Nephron (organoid): ENCODE measurements around the gene RPRD2.
A peak's percentile ranks its signal among the peaks of the same experiment; 100 is the strongest.

Source experiments
- H3K27ac Mint-ChIP-seq, 3 experiments: 2 replicates each; pipeline ENCODE4 v1.8.0; 2020; ENCODE audit warnings: mixed read lengths in 3 of 3, mild to moderate bottlenecking in 2 of 3, moderate library complexity in 1 of 3
- H3K27me3 Mint-ChIP-seq: 2 replicates; pipeline ENCODE4 v1.8.0; 2021; ENCODE audit warnings: low read depth, mild to moderate bottlenecking, moderate library complexity, mixed read lengths
- H3K36me3 Mint-ChIP-seq: 2 replicates; pipeline ENCODE4 v1.8.0; 2020; ENCODE audit warnings: low read depth, mixed read lengths
- H3K4me1 Mint-ChIP-seq: 2 replicates; pipeline ENCODE4 v1.8.0; 2020; ENCODE audit warnings: mixed read lengths
- H3K4me3 Mint-ChIP-seq, 3 experiments: 2 replicates each; pipeline ENCODE4 v1.8.0; 2020; ENCODE audit warnings: mild to moderate bottlenecking in 3 of 3, mixed read lengths in 3 of 3, moderate library complexity in 2 of 3
- H3K9me3 Mint-ChIP-seq: 2 replicates; pipeline ENCODE4 v1.8.0; 2020; ENCODE audit warnings: mixed read lengths
- CTCF ChIP-seq, 3 experiments: fragments of 200-600 bp; sonication (generic); IDR thresholded peaks; one replicate each; pipeline ENCODE4 v1.5.0; 2021; ENCODE audit warnings: antibody characterized with exemption in 3 of 3; ENCODE audit not compliant: unreplicated experiment in 3 of 3

RPRD2 gene

GRCh38 chr1:150512846-150513245, 148.9 kb downstream of the RPRD2 start:
- TF ChIP-seq CTCF (IDR thresholded peaks at IDR 0.05; ENCODE audit: unreplicated experiment in 3 of 3), result no peak
- H3K4me3 Mint-ChIP-seq, result peak overlapping the region; percentile 4 to 34 (median 17)
- peaks cover 16% of the 10 kb centered on the region for H3K36me3 Mint-ChIP-seq
- H3K4me1 Mint-ChIP-seq, result peaks cover 48% of the 10 kb centered on the region
- H3K27me3 Mint-ChIP-seq, result peaks cover 4% of the 10 kb centered on the region
- no peaks in the 10 kb centered on the region for H3K9me3 Mint-ChIP-seq
- peak overlapping the region; percentile 82 to 91 (median 86) for H3K27ac Mint-ChIP-seq

- TF ChIP-seq CTCF (IDR thresholded peaks at IDR 0.05; ENCODE audit: unreplicated experiment in 3 of 3), result no peak
- peaks cover 16% of the 10 kb centered on the region for H3K36me3 Mint-ChIP-seq
- H3K4me3 Mint-ChIP-seq, result peak overlapping the region; percentile 60 to 89 (median 86)
- H3K27me3 Mint-ChIP-seq, result peaks cover 4% of the 10 kb centered on the region
- no peaks in the 10 kb centered on the region for H3K9me3 Mint-ChIP-seq
- H3K27ac Mint-ChIP-seq, result peak overlapping the region; percentile 82 to 91 (median 88)
- H3K4me1 Mint-ChIP-seq, result peaks cover 43% of the 10 kb centered on the region
Observed at GRCh38 chr1:150513351-150513791, 149.4 kb downstream of the RPRD2 start.

GRCh38 chr1:150514260-150514659, 150.3 kb downstream of the RPRD2 start:
- peaks cover 40% of the 10 kb centered on the region for H3K4me1 Mint-ChIP-seq
- peak overlapping the region; percentile 70 to 95 (median 84) for H3K27ac Mint-ChIP-seq
- peak overlapping the region; percentile 86 to 89 (median 88) for H3K4me3 Mint-ChIP-seq
- peaks cover 16% of the 10 kb centered on the region for H3K36me3 Mint-ChIP-seq
- TF ChIP-seq CTCF (IDR thresholded peaks at IDR 0.05; ENCODE audit: unreplicated experiment in 3 of 3), result no peak
- no peaks in the 10 kb centered on the region for H3K9me3 Mint-ChIP-seq
- H3K27me3 Mint-ChIP-seq, result peaks cover 4% of the 10 kb centered on the region

- no peak for TF ChIP-seq CTCF (IDR thresholded peaks at IDR 0.05; ENCODE audit: unreplicated experiment in 3 of 3)
- H3K4me1 Mint-ChIP-seq, result peaks cover 40% of the 10 kb centered on the region
- peak overlapping the region; percentile 86 to 89 (median 88) for H3K4me3 Mint-ChIP-seq
- no peaks in the 10 kb centered on the region for H3K9me3 Mint-ChIP-seq
- H3K27ac Mint-ChIP-seq, result peak overlapping the region; percentile 84 to 95 (median 90)
- peaks cover 4% of the 10 kb centered on the region for H3K27me3 Mint-ChIP-seq
- H3K36me3 Mint-ChIP-seq, result peaks cover 16% of the 10 kb centered on the region
Observed at GRCh38 chr1:150514913-150515327, 151.0 kb downstream of the RPRD2 start.

GRCh38 chr1:150515328-150516049, 151.5 kb downstream of the RPRD2 start, which contains the start of gene FALEC:
FALEC (plus strand) TSS chr1:150515752.
- Mint-ChIP-seq H3K36me3 (peaks cover 16% of the 10 kb centered on the region), H3K27ac (peak within 1 kb of the TSS; percentile 84 to 95 (median 90)), H3K4me1 (peaks cover 36% of the 10 kb centered on the region), H3K9me3 (no peaks in the 10 kb centered on the region), H3K27me3 (peaks cover 4% of the 10 kb centered on the region), H3K4me3 (peak within 1 kb of the TSS; percentile 86 to 89 (median 88))
- TF ChIP-seq CTCF (IDR thresholded peaks at IDR 0.05; ENCODE audit: unreplicated experiment in 3 of 3), result no peak
